ENCODE results near the gene CCNK.

CCNK gene

DNA sequence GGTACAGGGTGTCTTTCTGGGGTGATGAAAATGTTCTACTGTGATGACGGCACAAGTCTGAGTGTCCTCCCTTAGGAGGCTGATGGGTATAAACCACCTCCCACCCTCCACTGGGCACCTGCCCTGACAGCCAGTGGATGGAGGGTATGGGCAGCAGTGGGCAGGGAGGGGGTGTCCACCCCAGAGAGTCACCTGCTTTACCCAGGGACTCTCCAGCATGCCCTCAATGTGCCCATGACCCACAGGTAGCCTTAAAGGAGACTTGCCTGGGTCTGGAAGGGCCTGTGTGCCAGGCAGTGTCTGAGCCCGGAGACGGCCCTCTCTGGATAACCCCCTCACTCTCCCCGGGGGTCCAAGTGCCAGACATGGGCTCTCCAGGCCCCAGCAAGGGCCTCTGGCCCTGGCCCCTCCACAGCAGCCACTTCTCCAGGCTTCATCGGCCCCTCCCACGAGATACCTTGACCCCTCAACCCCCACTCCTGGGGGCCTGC lies 38.8 kb downstream of the CCNK start:
- no peak for DNase-seq
- ATAC-seq, result no peak

DNA sequence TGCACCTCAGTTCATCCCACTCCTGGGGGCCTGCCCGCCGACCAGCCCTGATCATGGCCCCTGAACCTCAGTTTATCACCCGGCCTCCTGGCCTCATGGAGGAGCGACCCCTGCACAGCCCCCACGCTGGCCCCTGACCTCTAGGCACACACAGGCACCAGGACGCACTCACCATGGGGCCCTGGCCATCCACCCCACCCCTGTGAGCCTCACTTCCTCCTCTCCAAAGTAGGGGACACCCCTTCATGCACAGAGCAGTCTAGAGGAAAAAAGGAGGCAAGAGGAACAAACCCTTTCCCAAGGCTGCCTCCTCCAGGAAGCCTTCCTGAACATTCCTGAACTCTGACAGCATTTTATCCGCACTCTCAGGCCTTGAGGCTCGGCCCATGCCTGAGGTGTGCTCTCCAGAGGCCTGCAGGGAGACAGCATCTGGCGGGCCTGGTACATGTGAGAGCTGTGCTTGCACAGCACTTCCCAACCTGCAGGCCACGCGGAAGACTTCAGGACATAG lies 39.4 kb downstream of the CCNK start:
- ATAC-seq (no peak), DNase-seq (no peak)

DNA sequence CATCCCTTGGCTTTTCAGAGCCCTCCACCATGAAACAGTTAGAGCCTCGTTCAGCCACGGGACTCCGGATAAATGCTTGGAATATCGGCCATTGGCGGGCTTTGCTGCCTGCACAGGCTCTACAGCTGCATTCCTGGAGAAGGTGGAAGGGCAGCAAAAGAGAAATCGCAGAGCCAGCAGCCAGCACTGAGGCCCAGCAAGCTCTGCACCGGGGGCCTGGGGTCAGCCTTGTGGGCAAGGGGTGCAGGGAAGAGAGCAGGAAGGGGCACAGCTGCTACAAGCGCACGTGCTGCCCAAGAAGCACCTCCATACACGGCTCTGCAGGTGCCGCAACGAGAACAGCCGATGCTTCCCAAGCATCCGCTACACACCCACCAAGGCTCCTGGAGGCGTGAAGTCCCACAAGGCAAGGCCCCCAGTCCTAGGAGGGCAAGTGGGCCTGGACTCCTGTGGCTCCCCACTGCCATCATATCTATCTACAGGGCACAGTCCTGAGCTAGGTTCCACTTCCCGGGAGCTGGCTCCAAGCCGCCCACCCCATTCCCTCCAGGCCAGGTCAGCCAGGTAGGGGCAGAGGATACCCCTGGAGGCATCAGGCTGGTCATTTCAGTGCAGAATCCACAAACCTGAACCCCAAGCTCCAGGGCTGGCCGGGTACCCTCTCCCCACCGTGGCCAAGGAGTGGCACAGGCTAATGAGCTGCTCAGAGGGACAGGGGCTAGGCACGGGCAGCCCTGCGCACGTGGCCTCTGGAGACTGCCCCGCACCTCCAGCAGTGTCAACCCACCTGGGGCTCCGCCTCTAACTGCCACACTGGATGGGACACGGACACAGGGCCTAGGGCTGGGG lies 40.2 kb downstream of the CCNK start:
- DNase-seq (no peak), ATAC-seq (no peak)

DNA sequence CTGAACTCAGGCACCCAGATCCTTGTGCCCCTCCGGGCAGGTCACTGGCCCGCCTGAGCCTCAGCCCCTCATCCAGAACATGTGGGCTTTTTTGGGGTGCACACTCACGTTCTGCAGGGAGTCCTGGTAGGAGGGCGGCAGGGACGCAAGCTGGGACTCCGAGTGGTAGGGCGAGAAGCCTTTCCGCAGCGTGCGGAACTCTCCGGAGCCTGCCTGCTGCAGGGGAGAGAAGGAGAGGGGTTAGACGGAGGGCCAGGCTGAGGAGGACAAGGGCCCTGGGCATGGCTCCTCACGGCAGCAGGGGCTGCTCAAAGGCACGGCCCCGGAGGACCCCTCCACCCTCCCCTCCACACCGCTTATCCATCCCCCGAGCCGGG lies 40.8 kb downstream of the CCNK start:
- ATAC-seq (no peak), DNase-seq (no peak)

- no peak for DNase-seq
- no peak for ATAC-seq
These were observed 41.3 kb downstream of the CCNK start for GRCh38 chr14:99522457-99522891.

GRCh38 chr14:99522934-99523703 lies 41.9 kb downstream of the CCNK start:
- no peak for DNase-seq
- no peak for ATAC-seq

- DNase-seq (no peak), ATAC-seq (no peak)
These were observed 42.5 kb downstream of the CCNK start for GRCh38 chr14:99523704-99524055.

- ATAC-seq (no peak), DNase-seq (no peak)
These were observed 43.0 kb downstream of the CCNK start for GRCh38 chr14:99524091-99524661.

DNA sequence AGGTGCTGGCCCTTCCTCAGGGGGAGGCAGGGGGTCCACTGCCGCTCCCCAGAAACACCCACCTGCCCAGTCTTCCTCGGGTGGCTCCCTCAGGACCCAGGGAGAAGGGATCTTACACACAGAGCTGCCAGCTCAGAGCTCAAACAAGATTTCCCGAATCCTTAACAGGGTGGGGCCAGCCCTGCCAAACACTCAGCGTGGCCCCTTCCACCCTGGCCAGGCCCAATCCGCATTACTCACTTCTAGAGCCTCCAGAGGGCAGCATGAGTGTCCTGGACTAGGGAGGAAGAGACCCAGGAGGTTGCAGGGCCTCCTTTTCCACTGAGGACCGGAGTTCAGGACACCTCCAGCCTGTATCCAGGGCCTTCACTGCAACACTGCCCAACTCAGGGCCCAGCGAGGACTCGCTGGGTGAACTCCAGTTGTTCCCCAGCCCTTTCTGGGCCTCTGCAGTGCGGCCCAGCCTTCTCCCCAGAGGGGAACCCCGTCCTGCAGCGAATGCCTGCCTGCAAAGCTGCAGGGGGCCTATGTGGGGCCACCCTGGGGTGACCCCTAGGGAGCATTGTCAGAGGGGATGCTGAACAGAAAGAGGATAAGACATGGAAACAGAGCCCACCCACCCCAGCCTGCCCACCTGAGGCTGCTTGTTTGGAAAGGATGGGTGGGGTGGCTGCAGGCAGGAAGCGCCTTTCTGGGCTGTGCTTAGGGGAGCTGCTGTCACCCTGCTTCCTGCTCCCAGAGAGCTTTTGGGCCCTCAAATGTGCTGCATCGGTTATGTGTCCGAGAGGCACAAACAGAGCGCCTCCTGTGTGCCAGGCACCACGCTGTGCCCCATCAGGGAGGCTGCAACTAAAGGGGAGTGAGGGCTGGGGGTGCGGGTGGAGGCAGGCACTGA lies 43.8 kb downstream of the CCNK start:
- ATAC-seq (no peak), DNase-seq (no peak)

DNA sequence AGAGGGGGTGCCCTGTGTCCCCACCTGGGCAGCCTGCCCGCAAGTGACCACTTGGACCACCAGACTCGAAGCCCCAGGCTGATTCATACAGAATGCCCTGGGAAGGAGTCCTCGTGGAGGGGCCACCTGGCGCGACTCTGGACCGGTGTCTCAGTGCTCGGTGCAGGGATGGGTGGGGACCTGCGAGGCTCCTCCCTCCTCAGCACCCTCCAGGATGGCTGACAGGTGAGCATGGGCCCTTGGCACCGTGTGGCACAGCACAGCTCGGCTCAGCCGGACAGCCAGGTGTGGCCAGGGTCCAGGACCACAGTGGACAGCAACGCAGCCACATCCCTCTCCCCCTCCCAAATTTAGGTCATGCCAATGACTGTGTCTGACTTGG lies 44.5 kb downstream of the CCNK start:
- no peak for ATAC-seq
- no peak for DNase-seq

DNA sequence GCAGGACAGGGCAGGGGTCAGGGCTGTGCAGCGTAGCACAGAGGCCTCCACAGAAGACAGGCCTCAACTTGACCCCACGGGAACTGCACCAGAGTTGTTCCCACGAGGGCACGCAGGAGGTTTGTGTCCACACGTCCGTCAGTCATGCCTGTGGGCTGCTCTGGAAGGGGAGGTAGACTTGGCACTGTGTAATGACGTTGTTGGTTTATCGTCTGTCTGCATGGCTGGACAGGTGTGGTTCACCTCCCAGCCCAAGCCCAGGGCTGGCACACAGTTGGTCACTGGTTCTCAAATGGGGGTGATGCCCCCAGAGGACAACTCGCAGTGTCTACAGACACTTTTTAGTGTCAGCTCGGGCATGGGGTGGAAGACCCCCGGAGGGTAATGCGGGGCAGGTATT lies 45.8 kb downstream of the CCNK start:
- no peak for DNase-seq
- ATAC-seq, result no peak

DNA sequence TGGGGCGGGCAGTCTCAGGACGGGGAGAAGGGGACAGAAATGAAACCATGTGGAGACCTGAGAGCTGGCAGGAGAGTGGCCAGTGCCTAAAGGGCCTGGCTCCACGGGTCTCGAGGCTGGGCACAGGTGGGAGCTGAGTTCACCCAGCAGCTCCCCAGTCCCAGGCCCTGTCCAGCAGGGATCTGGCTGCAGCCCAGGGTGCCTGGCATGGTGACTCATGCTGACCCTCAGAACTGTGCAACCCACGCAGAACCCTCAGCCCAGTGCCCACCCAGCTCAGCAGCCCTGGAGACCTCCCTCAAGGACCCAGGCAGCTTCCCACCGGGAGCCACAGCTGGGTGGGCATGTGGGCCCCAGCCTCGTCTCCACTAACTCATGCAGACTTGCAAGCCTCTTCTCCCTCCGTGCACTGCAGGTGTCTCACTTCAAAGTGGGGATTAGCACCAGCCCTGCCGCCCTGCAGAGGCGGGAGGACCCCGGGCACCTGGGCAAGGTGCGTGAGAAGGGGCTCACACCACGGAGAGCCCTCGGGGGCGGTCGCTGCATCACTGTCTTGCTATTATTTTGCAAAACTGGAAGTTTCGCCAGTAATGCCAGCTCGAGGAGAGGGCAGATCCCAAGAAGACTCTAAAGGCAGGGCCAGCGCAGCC lies 46.3 kb downstream of the CCNK start:
- ATAC-seq, result no peak
- DNase-seq, result no peak

DNA sequence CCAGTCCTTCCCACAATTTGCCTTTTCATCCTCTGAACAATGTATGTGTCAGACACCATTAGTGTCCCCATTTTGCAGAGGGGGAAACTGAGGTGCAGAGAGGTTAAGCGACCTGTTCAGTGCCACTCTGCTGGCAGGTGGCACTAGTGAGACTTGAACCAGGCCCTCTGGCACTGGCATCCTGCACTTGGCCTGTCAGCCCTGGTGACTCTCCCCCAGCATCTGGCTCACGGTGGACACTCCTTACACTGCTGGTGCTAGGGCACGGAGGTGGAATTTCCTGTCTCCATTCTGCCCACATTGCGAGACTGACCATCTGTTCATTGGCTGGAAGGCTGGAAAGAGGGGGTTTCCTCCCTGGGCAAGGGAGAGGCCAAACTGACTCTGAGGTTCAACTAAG lies 48.7 kb downstream of the CCNK start:
- no peak for ATAC-seq
- DNase-seq, result no peak

DNA sequence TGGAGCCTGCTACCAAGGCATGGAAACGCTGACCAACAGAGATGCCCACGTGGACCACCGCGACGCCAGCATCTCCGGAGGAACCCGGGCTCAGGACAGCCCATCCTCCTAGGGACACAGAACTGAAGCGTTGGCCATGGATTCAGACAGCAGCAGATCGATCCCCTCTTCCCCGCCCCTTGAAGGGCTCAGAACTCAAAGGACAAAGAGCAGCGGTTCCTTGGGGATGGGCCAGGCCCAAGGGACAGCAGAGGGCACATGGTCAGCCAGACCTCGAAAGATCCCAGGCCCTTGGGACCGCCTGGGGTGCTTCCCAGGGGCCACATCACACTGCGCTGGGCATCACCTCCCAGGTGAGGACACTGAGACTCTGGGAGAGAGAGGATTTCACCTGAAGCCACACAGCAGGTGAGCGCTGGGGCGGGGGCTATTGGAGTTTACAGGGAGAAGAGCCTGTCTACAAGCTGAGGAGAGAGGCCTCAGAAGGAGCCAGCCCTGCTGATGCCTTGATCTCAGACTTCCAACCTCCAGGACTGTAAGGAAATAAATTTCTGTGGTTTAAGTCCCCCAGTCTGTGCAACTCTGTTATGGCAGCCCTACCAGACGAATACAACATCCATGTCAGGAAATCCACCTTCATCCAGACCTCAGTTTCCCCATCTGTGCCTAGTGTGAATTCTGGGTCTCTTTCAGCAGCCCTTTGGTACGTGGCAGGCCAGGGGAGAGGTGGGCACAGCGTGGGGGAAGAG lies 49.4 kb downstream of the CCNK start:
- DNase-seq (no peak), ATAC-seq (no peak)

DNA sequence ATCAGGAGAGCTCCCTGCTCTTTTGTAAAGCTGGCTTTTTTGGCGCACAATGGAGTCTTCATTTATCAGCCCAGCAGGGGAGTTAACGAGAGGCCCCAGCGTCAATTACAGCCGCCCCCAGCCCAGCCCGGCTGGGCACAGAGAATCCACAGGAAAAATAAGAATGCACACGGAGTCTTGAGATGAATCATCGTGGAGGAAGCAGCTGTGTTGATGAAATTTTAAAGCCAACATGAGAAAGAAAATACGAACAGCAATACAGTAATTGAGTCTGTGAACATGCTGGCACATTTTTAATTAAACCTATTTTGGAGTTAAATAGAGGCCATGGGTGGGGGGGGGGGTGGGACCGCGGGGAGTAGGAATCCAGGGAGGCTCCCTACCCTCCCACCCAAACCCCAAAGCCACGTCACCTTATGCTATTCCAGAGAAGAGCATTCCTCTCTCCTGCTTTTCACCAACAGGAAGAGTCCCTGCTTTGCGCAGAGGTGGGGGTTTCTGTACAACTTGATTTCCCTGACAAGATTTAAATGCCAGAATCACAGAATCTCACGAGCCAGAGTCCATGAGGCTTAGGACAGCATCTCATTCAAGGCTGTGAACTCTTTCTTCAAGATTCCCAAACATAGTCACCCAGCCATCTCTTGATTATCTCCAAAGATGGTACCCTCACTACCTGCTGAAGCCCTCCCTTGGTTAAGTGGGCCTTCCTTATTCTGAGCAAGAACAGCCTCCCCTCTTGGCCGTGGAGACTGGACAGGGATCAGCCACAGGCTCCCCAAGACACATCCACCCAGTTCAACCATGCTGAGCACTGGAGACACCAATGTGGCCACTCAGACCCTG lies 50.3 kb downstream of the CCNK start:
- no peak for DNase-seq
- ATAC-seq, result no peak

GRCh38 chr14:99532310-99532709 lies 51.1 kb downstream of the CCNK start:
- DNase-seq (no peak), ATAC-seq (no peak)

GRCh38 chr14:99534333-99534732 lies 53.1 kb downstream of the CCNK start:
- ATAC-seq, result no peak
- DNase-seq, result no peak

DNA sequence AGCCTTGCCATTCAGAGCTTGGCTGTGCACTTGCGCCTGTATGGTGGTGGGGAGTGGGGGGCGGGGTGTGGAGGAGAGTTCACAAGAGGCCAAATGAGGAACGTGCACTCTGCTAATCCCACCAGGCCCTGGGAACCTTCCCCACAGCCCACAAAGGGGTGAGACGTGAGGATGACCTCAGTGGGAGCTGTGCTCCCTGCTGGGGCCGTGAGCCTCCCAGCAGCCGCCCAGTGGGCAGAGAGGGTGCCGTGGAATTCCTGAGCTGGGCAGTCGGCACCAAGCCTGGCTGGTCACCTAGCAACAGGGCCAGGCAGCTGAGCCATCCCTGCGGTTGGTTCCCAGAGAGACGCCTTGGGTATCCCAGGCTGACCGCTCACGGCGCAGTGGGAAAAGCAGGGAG lies 53.7 kb downstream of the CCNK start:
- ATAC-seq (no peak), DNase-seq (no peak)

DNA sequence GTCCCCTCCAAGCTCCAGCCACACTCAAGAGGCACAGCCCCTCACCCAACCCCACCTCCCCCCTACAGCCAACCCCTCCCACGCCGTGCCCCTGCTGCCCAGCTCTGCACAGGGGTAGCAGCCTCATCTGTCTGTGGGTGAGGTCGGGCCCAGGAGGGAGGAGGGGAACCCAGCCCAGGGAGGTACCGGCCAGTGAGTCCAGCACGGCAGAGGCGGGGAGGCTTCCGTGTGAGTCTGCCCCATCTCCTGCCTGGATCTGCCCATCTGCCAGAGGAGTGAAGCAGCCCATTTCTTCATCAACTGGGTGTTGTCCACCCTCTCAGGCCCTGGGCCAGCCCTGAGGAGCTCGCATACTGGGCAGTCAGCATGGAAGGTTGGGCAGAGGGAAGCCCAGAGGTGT lies 54.2 kb downstream of the CCNK start:
- ATAC-seq (no peak), DNase-seq (no peak)
